K562 (cell line): Measurements from ENCODE around the gene SNAP23. TPM values are rescaled to one million over a fixed set of nuclear protein-coding genes. Genes with fewer than 3 reads are reported as not detected.

Source experiments
- CREB5 ChIP-seq: fragments of 250-450 bp; sonication (Bioruptor Pico); IDR thresholded peaks from 2 replicates; pipeline ENCODE4 v1.5.0; 2020; ENCODE audit warnings: mild to moderate bottlenecking
- FUS ChIP-seq: fragments of 200-400 bp; formaldehyde crosslinking; optimal IDR thresholded peaks from 2 replicates; pipeline ENCODE3; 2017; ENCODE audit warnings: low read depth, low read length
- HDAC8 ChIP-seq: fragments of 450-650 bp; IDR thresholded peaks from 2 replicates; pipeline ENCODE4 v1.6.1; 2016; ENCODE audit warnings: mild to moderate bottlenecking, missing genetic modification characterization, moderate library complexity, missing compliant biosample characterization
- MAFG ChIP-seq: fragments of 450-650 bp; conservative IDR thresholded peaks from 2 replicates; pipeline ENCODE4 v1.6.1; 2016; ENCODE audit warnings: missing genetic modification characterization, missing compliant biosample characterization
- MCM5 ChIP-seq: fragments of 450-650 bp; IDR thresholded peaks from 2 replicates; pipeline ENCODE4 v1.6.1; 2016; ENCODE audit warnings: low read depth
- NBN ChIP-seq: fragments of 450-650 bp; IDR thresholded peaks from 2 replicates; pipeline ENCODE4 v1.6.1; 2016; ENCODE audit warnings: low read depth, mild to moderate bottlenecking
- POLR2AphosphoS5 ChIP-seq: IDR thresholded peaks from 2 replicates; pipeline ENCODE4 v1.6.1; 2011; ENCODE audit warnings: mild to moderate bottlenecking, low read depth, low read length, moderate library complexity; ENCODE audit not compliant: control insufficient read depth, insufficient read depth
- RBM25 ChIP-seq: fragments of 200-400 bp; formaldehyde crosslinking; IDR thresholded peaks from 2 replicates; pipeline ENCODE4 v1.6.1; 2018; ENCODE audit warnings: low read length, low read depth, moderate library complexity; ENCODE audit not compliant: severe bottlenecking
- RFX1 ChIP-seq: fragments of 450-650 bp; IDR thresholded peaks from 2 replicates; pipeline ENCODE4 v1.6.1; 2016; ENCODE audit warnings: mild to moderate bottlenecking, moderate library complexity
- SNIP1 ChIP-seq: fragments of 450-650 bp; IDR thresholded peaks from 2 replicates; pipeline ENCODE4 v1.7.1; 2017; ENCODE audit warnings: low read depth, mild to moderate bottlenecking
- TAF1 ChIP-seq: IDR thresholded peaks from 2 replicates; pipeline ENCODE4 v1.6.1; 2011; ENCODE audit warnings: mild to moderate bottlenecking, low read length, moderate library complexity; ENCODE audit not compliant: insufficient read depth, control insufficient read depth, severe bottlenecking; ENCODE audit errors: extremely low read depth
- TRIM24 ChIP-seq, 2 experiments: fragments of 450-650 bp; IDR thresholded peaks; 2 replicates each; pipeline ENCODE4 v1.6.1; 2016
- ZBTB11 ChIP-seq, 3 experiments: fragments of 200-800 bp in 1 of 3; fragments of 250-450 bp in 1 of 3; fragments of 450-650 bp in 1 of 3; sonication (Bioruptor Pico) in 1 of 3; sonication (Bioruptor generic) in 1 of 3; formaldehyde crosslinking in 1 of 3; IDR thresholded peaks; 2 replicates each; pipeline versions ENCODE4 v1.6.1 to v1.8.0; 2016 to 2022; ENCODE audit warnings: mild to moderate bottlenecking in 2 of 3, missing genetic modification characterization in 2 of 3, missing compliant biosample characterization in 1 of 3, moderate library complexity in 1 of 3
- ZNF133 ChIP-seq: fragments of 250-450 bp; sonication (Bioruptor Pico); IDR thresholded peaks from 2 replicates; pipeline ENCODE4 v1.4.0; 2020; ENCODE audit warnings: mild to moderate bottlenecking
- ZNF384 ChIP-seq: IDR thresholded peaks from 2 replicates; pipeline ENCODE4 v1.6.1; 2012; ENCODE audit warnings: low read depth, low read length, improper control_type of control experiment
- ZNF445 ChIP-seq: fragments of 250-450 bp; sonication (Bioruptor Pico); IDR thresholded peaks from 2 replicates; pipeline ENCODE4 v1.4.0; 2020; ENCODE audit warnings: low read depth, mild to moderate bottlenecking, moderate library complexity
- ZNF76 ChIP-seq: fragments of 250-450 bp; sonication (Bioruptor Pico); IDR thresholded peaks from 2 replicates; pipeline ENCODE4 v1.4.0; 2020; ENCODE audit warnings: mild to moderate bottlenecking, moderate library complexity, borderline replicate concordance
- ZNF77 ChIP-seq: fragments of 250-450 bp; sonication (Bioruptor Pico); IDR thresholded peaks from 2 replicates; pipeline ENCODE4 v1.5.0; 2020
- polyA plus RNA-seq, 8 experiments: library from polyadenylated mRNA; depleted of rRNA in 4 of 8; stranded (reverse) in 5 of 8; unstranded in 3 of 8; fragments of >200 nt; fragmentation: Nextera tagmentation in 2 of 8; fragmentation: Illumina TruSeq in 1 of 8; extraction: Ambion mirVana in 2 of 8; extraction: Trizol in 1 of 8; gene quantifications; 2 replicates each; pipeline versions ENCODE4 v1.2.1 to v1.2.3, GENCODE V29; 2011 to 2014; ENCODE audit warnings: inconsistent platforms in 1 of 8, missing spikeins in 1 of 8
- total RNA-seq, 7 experiments: library from RNA; depleted of rRNA in 6 of 7; stranded (reverse); fragments of >200 nt in 6 of 7; fragmentation: Illumina TruSeq in 2 of 7; extraction: Trizol in 2 of 7; gene quantifications; 2 replicates each; pipeline versions ENCODE4 v1.2.1 to v1.2.3, GENCODE V29; 2011 to 2021; ENCODE audit warnings: low replicate concordance in 1 of 7
- TF ChIP-seq, protein P1 (sequence below): fragments of 250-450 bp; sonication (Bioruptor Pico); IDR thresholded peaks from 2 replicates; pipeline ENCODE4 v1.9.0; 2021; ENCODE audit warnings: mild to moderate bottlenecking, inconsistent platforms
- TF ChIP-seq, protein P2 (sequence below): fragments of 450-650 bp; formaldehyde crosslinking; IDR thresholded peaks from 2 replicates; pipeline ENCODE4 v1.4.0; 2020; ENCODE audit warnings: mild to moderate bottlenecking, moderate library complexity

SNAP23 gene
- total and polyA plus RNA-seq, 9 of the 15 experiments (the other 6 are each of a cell fraction or from before 2014, with no cell fraction given) = 78.9 to 168 (median 117) TPM

DNA sequence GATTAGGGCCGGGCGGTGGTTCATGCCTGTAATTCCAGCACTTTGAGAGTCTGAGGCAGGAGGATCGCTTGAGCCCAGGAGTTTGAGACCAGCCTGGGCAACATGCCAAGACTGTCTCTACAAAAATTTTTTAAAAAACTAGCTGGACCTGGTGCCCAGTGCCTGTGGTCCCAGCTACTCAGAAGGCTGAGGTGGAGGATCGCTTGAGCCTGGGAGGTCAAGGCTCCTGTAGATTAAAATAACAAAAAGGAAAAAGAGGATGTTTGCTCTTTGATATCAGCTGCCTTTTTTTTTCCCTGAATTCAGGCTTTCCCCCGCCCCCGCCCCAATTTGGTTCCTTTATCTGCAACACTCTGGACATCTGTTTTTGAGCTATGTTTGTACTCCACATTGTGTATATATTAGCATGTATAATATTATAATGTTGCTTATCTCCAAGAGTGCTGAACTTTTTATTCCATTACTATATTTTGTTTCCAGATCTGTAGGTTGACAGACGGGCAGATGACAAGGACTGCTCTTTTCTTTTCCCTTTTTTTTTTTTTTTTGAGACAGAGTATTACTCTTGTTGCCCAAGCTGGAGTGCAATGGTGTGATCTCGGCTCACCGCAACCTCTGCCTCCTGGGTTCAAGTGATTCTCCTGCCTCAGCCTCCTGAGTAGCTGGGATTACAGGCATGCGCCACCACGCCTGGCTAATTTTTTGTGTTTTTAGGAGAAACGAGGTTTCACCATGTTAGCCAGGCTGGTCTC, 4.6 kb downstream of the SNAP23 start (continued):
- no peak for TF ChIP-seq FUS
- peak; percentile 82 for TF ChIP-seq ZNF384
- TF ChIP-seq RFX1 = no peak
- TF ChIP-seq RBM25 = no peak
- no peak for TF ChIP-seq ZNF77 (CRISPR knock-in tag)
- TF ChIP-seq ZNF76 = no peak
- no peak for TF ChIP-seq NBN
- no peak for TF ChIP-seq ZNF445
- TF ChIP-seq TAF1 = no peak
- TF ChIP-seq, protein P1, sequence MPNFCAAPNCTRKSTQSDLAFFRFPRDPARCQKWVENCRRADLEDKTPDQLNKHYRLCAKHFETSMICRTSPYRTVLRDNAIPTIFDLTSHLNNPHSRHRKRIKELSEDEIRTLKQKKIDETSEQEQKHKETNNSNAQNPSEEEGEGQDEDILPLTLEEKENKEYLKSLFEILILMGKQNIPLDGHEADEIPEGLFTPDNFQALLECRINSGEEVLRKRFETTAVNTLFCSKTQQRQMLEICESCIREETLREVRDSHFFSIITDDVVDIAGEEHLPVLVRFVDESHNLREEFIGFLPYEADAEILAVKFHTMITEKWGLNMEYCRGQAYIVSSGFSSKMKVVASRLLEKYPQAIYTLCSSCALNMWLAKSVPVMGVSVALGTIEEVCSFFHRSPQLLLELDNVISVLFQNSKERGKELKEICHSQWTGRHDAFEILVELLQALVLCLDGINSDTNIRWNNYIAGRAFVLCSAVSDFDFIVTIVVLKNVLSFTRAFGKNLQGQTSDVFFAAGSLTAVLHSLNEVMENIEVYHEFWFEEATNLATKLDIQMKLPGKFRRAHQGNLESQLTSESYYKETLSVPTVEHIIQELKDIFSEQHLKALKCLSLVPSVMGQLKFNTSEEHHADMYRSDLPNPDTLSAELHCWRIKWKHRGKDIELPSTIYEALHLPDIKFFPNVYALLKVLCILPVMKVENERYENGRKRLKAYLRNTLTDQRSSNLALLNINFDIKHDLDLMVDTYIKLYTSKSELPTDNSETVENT = no peak
- TF ChIP-seq POLR2AphosphoS5 = peak; percentile 54; the same call in 1 of the 2 replicates
- TF ChIP-seq ZNF133 (CRISPR knock-in tag) = no peak
- TF ChIP-seq MCM5 = no peak
- TF ChIP-seq ZBTB11 (CRISPR knock-in tag; IDR thresholded peaks at IDR 0.05) = no peak
- TF ChIP-seq, protein P2, sequence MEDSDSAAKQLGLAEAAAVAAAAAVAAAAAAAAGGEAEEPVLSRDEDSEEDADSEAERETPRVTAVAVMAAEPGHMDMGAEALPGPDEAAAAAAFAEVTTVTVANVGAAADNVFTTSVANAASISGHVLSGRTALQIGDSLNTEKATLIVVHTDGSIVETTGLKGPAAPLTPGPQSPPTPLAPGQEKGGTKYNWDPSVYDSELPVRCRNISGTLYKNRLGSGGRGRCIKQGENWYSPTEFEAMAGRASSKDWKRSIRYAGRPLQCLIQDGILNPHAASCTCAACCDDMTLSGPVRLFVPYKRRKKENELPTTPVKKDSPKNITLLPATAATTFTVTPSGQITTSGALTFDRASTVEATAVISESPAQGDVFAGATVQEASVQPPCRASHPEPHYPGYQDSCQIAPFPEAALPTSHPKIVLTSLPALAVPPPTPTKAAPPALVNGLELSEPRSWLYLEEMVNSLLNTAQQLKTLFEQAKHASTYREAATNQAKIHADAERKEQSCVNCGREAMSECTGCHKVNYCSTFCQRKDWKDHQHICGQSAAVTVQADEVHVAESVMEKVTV (CRISPR knock-in tag) = no peak
- no peak for TF ChIP-seq CREB5 (CRISPR knock-in tag)
- TF ChIP-seq TRIM24 (IDR thresholded peaks at IDR 0.05) = peak in 1 of 2 experiments; percentile 68; a peak in 1 of 4 replicates
- no peak for TF ChIP-seq MAFG (tag)
- TF ChIP-seq HDAC8 (tag) = no peak
- no peak for TF ChIP-seq SNIP1
